ENCODE data around the gene HRH1.
"Not testable (repeated sequence)": the region's sequence is repeated elsewhere in the genome, so short reads cannot be mapped to it uniquely, and the experiment has no call there.

HRH1 gene

DNA sequence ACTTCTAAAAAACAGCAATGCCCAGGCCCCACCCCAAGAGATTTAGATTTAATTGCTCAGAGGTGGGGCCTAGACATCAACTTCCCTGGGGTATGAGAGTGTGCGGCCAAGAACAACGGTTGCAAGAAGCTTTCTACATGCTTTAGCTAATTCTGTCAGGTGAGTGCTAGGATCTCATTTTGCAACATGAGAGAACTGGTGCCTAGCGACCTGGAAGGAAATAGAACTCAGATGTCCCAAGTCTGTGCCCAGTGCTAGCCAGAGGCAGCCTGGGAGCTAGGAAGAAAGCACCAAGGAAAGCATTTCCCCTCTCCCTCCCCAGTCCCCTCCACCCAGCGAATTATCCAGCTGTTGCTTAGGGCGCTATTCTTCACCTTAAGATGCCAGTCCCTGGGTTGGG lies 22.9 kb upstream of the HRH1 start:
- Histone ChIP-seq H3K27me3 (ENCODE audit: insufficient read depth, low read depth, severe bottlenecking) (no peaks in the 10 kb centered on the region), H3K27ac (no peak overlapping the region), H3K9me3 (ENCODE audit: severe bottlenecking) (no peaks in the 10 kb centered on the region), H3K4me3 (ENCODE audit: low read depth, low read length) (no peak overlapping the region), H3K36me3 (no peaks in the 10 kb centered on the region)
- TF ChIP-seq, protein P1, sequence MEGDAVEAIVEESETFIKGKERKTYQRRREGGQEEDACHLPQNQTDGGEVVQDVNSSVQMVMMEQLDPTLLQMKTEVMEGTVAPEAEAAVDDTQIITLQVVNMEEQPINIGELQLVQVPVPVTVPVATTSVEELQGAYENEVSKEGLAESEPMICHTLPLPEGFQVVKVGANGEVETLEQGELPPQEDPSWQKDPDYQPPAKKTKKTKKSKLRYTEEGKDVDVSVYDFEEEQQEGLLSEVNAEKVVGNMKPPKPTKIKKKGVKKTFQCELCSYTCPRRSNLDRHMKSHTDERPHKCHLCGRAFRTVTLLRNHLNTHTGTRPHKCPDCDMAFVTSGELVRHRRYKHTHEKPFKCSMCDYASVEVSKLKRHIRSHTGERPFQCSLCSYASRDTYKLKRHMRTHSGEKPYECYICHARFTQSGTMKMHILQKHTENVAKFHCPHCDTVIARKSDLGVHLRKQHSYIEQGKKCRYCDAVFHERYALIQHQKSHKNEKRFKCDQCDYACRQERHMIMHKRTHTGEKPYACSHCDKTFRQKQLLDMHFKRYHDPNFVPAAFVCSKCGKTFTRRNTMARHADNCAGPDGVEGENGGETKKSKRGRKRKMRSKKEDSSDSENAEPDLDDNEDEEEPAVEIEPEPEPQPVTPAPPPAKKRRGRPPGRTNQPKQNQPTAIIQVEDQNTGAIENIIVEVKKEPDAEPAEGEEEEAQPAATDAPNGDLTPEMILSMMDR (IDR thresholded peaks at IDR 0.05; ENCODE audit: low read depth, low read length), result no peak
- no peak for DNase-seq

DNA sequence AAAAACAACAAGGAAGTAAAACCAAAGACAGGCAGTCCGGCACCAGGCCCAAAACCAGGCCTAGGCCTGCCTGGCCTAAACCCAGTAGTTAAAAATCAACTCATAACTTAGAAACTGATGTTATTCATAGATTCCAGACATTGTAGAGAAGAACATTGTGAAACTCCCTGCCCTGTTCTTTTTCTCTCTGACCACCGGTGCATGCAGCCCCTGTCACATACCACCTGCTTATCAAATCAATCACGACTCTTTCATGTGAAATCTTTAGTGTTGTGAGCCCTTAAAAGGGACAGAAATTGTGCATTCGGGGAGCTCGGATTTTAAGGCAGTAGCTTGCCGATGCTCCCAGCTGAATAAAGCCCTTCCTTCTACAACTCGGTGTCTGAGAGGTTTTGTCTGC lies 22.4 kb upstream of the HRH1 start:
- DNase-seq; H3K27me3 ChIP-seq (ENCODE audit: insufficient read depth, low read depth, severe bottlenecking); H3K27ac ChIP-seq; H3K36me3 ChIP-seq; H3K9me3 ChIP-seq (ENCODE audit: severe bottlenecking); H3K4me3 ChIP-seq (ENCODE audit: low read depth, low read length): not testable (repeated sequence)

DNA sequence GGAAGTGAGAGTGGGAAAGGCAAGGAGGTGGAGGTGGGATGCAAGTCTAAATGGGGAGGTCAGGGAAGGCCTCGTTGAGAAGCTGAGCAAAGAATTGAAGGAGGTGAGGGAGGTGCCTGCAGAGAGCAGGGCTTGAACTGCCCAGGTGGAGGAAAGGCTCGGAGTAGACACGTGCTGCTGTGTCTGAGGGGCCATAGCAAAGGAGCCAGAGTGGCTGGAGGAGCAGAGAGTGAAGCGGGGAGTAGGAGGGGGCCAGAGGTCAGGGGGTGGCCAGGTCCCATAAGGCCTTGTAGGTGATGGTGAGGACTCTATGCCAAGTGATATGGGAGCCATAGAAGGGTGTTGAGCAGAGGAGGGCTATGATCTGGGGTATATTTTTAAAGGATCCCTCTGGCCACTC lies 21.4 kb upstream of the HRH1 start:
- Histone ChIP-seq H3K9me3 (ENCODE audit: severe bottlenecking) (no peaks in the 10 kb centered on the region), H3K36me3 (no peaks in the 10 kb centered on the region), H3K4me3 (ENCODE audit: low read depth, low read length) (no peak overlapping the region), H3K27ac (no peak overlapping the region), H3K27me3 (ENCODE audit: insufficient read depth, low read depth, severe bottlenecking) (no peaks in the 10 kb centered on the region)
- TF ChIP-seq, protein P1 (IDR thresholded peaks at IDR 0.05; ENCODE audit: low read depth, low read length), result no peak
- no peak for DNase-seq

DNA sequence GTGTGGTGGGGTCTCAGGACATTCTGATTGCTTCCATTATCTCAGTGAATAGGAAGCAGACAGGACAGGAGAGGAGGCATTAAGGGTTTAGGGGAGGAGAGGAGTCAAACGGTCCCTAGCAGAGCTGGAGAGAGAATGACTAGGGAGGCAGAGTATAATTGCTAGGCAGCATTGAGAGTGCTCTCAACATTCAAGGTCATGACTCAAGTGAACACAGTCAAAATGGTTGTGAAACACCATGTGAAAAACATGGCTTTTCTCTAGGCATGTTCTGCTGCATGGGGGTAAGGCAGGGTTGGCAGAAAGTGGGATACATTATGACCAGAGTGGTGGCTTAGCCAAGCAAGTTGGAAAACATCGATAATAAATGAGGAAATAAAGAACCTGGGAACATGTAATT lies 19.5 kb upstream of the HRH1 start:
- H3K27ac ChIP-seq, result no peak overlapping the region
- TF ChIP-seq, protein P1 (IDR thresholded peaks at IDR 0.05; ENCODE audit: low read depth, low read length), result no peak
- no peak for DNase-seq

DNA sequence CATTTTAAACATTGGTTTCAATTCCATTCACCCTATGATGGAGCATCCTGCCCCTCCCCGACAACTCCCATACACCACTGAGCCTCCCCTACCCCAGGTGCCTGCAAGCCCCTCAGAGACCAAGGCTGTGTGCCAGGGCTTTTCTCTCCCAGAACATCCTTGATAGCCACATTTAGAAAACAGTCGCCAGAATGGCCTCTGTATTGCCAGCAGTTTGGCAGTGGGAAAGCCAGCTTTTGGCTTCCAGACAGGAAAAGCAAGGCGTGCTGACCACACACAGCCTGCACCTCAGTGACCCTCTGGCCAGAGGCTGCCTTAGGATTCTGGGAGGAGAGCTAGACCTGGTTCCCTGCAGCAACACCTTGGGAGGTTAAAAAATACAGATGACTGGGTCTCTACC lies 18.2 kb upstream of the HRH1 start:
- no peaks in the 10 kb centered on the region for H3K27me3 ChIP-seq (ENCODE audit: insufficient read depth, low read depth, severe bottlenecking)
- TF ChIP-seq, protein P1 (IDR thresholded peaks at IDR 0.05; ENCODE audit: low read depth, low read length), result no peak
- DNase-seq, result no peak
- H3K9me3 ChIP-seq (ENCODE audit: severe bottlenecking), result no peaks in the 10 kb centered on the region
- no peak overlapping the region for H3K4me3 ChIP-seq (ENCODE audit: low read depth, low read length)
- H3K27ac ChIP-seq, result no peak overlapping the region
- H3K36me3 ChIP-seq, result no peaks in the 10 kb centered on the region

More for the DNA sequence above, 19.5 kb upstream of the HRH1 start:
- Histone ChIP-seq H3K9me3 (ENCODE audit: severe bottlenecking) (no peaks in the 10 kb centered on the region), H3K27me3 (ENCODE audit: insufficient read depth, low read depth, severe bottlenecking) (no peaks in the 10 kb centered on the region), H3K4me3 (ENCODE audit: low read depth, low read length) (no peak overlapping the region), H3K36me3 (no peaks in the 10 kb centered on the region)

DNA sequence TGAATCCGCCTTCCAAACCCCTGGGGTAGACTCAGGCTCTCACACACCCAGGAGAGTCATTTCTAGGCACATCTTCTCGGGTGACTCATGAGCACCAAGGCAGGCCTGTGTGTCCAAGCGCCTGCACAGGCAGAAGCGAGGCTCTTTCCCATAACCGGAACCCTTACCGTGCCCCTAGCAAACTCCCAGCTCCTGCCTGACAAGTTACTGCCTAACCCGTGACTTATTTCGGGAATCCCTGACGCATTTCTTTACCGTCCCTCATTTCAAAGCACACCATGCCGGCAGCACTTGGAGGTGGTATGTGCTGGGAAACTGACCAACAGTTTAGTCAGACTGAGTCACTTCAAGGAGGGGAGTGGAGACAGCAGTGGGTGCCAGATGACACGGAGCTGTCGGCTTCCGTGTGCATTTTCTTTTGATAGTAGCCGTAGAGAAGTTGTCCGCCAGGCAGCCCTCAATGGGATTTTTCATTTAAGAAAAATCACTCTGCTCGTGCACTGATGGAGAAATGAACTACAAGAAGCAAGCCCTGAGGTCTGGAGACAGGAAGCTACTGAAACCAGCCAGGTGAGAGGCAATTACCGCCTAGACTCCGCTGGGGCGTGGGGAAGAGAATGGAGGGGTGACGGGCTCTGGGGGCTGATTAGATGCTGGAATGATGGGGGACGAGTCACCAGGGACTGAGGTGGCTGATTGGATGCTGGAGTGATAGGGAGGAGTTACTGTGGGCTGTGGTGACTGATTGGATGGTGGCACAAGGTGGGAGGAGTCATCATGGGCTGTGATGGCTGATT lies 17.3 kb upstream of the HRH1 start:
- no peak overlapping the region for H3K4me3 ChIP-seq (ENCODE audit: low read depth, low read length)
- TF ChIP-seq, protein P1 (IDR thresholded peaks at IDR 0.05; ENCODE audit: low read depth, low read length), result no peak
- no peaks in the 10 kb centered on the region for H3K9me3 ChIP-seq (ENCODE audit: severe bottlenecking)
- no peak for DNase-seq
- no peaks in the 10 kb centered on the region for H3K36me3 ChIP-seq
- H3K27ac ChIP-seq, result no peak overlapping the region
- no peaks in the 10 kb centered on the region for H3K27me3 ChIP-seq (ENCODE audit: insufficient read depth, low read depth, severe bottlenecking)
